Measurements from ENCODE around the gene TCP11L2.

DNA sequence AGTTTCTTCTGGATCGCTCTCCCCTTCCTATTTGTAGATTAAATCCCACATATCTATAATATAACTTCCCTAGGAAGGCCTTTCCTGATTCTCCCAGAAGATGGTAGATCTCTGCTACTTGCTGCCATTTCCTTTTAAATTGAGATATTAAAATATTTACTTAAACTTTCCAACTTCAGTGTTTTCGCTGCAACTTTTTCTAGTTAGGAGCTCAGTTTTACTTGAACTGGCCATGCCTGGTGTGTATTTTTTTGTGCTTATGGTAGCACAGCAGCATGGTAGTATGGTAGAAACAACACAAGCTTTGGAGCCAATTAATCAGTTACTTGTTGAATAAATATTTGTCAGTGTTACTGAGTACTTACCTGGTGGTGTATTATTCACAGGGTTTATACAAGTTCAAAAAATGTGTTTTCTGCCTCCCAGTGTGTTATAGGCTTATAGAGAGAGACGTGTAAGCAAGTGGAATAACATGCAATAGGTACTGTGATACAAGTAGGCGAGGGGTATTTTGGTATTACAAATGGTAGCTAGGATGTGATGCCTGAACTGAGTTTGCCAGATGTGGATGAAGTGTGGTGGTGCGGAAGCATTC lies 58.0 kb downstream of the TCP11L2 start:
- no peak for TF ChIP-seq EZH2 (IDR thresholded peaks at IDR 0.05; ENCODE audit: borderline replicate concordance, insufficient read depth, low read length, poor library complexity, severe bottlenecking)
- TF ChIP-seq, protein P1, sequence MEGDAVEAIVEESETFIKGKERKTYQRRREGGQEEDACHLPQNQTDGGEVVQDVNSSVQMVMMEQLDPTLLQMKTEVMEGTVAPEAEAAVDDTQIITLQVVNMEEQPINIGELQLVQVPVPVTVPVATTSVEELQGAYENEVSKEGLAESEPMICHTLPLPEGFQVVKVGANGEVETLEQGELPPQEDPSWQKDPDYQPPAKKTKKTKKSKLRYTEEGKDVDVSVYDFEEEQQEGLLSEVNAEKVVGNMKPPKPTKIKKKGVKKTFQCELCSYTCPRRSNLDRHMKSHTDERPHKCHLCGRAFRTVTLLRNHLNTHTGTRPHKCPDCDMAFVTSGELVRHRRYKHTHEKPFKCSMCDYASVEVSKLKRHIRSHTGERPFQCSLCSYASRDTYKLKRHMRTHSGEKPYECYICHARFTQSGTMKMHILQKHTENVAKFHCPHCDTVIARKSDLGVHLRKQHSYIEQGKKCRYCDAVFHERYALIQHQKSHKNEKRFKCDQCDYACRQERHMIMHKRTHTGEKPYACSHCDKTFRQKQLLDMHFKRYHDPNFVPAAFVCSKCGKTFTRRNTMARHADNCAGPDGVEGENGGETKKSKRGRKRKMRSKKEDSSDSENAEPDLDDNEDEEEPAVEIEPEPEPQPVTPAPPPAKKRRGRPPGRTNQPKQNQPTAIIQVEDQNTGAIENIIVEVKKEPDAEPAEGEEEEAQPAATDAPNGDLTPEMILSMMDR (IDR thresholded peaks at IDR 0.05; ENCODE audit: poor library complexity, severe bottlenecking), result no peak

Data from neural cell (in vitro differentiated cells).